ENCODE results near the gene KLK3. TPM values are rescaled to one million over a fixed set of nuclear protein-coding genes. Genes with fewer than 3 reads are reported as not detected.
A peak's percentile ranks its signal among the peaks of the same experiment; 100 is the strongest.

KLK3 gene
- total and polyA plus RNA-seq, 8 donors, result not detected

DNA sequence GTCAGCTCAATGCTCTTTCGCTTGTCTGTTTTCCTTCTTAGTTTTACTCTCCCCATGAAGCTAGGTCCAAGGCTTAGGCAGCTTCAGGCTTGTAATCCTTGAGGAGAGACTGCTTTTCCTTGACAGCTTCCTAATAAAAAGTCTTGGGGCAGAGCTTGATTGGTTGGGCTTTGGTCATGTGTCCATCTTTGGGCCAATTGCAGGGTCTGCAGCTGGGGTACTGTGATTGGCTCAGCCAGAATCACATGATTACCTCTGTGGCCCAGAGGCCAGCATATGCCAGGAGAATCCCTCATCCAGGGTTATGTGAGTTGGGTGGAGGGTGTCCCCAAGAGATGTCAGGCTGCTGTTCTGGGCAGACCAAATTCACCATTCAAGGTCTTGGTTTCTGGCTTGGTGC lies 39.3 kb upstream of the KLK3 start:
- no peaks in the 10 kb centered on the region for H3K36me3 ChIP-seq
- TF ChIP-seq, protein P1, sequence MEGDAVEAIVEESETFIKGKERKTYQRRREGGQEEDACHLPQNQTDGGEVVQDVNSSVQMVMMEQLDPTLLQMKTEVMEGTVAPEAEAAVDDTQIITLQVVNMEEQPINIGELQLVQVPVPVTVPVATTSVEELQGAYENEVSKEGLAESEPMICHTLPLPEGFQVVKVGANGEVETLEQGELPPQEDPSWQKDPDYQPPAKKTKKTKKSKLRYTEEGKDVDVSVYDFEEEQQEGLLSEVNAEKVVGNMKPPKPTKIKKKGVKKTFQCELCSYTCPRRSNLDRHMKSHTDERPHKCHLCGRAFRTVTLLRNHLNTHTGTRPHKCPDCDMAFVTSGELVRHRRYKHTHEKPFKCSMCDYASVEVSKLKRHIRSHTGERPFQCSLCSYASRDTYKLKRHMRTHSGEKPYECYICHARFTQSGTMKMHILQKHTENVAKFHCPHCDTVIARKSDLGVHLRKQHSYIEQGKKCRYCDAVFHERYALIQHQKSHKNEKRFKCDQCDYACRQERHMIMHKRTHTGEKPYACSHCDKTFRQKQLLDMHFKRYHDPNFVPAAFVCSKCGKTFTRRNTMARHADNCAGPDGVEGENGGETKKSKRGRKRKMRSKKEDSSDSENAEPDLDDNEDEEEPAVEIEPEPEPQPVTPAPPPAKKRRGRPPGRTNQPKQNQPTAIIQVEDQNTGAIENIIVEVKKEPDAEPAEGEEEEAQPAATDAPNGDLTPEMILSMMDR (IDR thresholded peaks at IDR 0.05), result no peak
- H3K27ac ChIP-seq, result no peak overlapping the region
- intact Hi-C loops (cut with DNase I), result no loop called here
- DNase-seq (no peak), ATAC-seq (no peak)
- H3K4me3 ChIP-seq, result no peak overlapping the region
- peaks cover 16 to 81% of the 10 kb centered on the region in 2 donors for H3K27me3 ChIP-seq
- peaks cover 0 to 4% of the 10 kb centered on the region in 2 donors for H3K4me1 ChIP-seq
- H3K9me3 ChIP-seq, result peaks cover 0 to 3% of the 10 kb centered on the region in 2 donors

DNA sequence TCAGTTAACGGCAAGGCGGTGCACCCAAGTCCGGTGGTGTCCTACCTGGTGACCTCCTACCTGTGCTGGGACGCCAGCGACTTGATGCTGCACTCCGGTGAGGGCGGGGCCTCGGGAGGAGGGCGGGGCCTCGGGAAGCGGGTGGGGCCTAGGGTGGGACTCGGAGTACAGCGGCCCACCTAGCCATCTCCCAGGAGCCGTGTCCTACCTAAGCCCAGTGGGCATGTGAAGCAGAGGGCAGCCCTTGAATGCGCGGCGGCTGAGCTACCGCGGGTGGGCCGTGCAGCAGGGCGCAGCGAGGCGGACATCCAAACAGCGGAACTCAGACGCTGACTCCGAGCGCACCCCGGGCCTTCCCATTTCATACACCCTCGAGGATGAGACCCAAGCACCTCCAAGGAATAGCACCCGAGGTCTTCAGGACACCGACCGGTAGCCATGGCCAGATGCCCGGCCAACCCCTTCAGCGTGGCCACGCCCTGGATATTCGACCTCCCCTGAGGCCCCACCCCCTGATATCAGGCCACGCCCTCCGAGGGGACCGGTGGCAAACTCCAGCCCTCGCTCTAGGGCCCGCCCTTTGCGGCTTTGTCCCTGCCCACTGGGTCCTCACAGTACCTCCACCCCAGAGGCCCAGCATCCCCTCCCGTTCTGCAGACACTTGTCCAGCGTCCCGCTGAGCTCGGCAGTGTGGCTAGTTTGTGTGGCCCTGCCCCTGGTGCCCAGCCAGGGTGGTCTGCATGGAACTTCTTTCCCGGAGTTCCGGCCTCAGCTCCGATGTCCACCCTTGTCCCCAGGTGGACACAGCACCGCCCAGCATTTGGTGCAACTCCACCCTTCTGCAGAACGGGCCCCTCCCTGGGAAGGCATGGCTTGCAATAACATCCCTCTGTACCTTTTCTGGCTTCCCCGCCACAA lies 36.5 kb upstream of the KLK3 start:
- Histone ChIP-seq H3K27me3 (peaks cover 16 to 98% of the 10 kb centered on the region in 2 donors), H3K27ac (no peak overlapping the region), H3K36me3 (no peaks in the 10 kb centered on the region), H3K4me3 (peak overlapping the region; percentile 7 to 21), H3K9me3 (peaks cover 0 to 3% of the 10 kb centered on the region in 2 donors), H3K4me1 (peaks cover 0 to 4% of the 10 kb centered on the region in 2 donors)
- TF ChIP-seq, protein P1 (IDR thresholded peaks at IDR 0.05), result no peak
- intact Hi-C loops (cut with DNase I), result no loop called here
- peak; percentile 71 for ATAC-seq
- DNase-seq, result peak in 1 of 4 donors; percentile 83

DNA sequence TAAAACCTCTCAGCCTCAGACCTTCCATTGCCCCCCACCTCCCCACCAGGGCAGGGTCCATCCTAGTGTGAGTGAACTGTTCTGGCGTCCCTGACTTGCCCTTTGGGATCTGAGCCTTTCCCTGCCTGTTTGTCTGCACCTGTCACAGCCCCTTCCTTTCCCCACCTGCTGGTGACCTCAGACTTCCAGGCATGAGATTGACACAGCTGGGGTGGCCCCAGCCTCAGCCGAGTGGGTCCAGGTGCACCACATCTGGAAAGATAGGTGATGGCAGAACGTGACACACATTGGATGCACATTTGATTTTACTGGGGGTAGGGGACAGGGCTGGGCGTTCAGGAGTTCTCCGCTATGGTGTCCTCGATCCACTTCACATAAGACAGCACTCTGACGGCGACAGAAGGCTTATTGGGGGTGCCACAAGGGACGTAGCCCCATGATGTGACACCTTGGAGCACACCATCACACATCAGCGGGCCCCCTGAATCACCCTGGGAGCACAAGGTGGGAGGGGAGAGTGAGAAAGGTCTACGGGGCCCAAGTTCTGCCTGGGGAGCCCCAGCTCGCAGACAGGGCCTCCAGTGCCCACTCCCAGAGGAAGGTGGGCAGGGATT lies 35.7 kb upstream of the KLK3 start:
- no peak for DNase-seq
- TF ChIP-seq, protein P1 (IDR thresholded peaks at IDR 0.05), result no peak
- intact Hi-C loops (cut with DNase I), result no loop called here
- H3K4me1 ChIP-seq, result peaks cover 0 to 4% of the 10 kb centered on the region in 2 donors
- ATAC-seq, result no peak
- peaks cover 0 to 3% of the 10 kb centered on the region in 2 donors for H3K9me3 ChIP-seq
- no peak overlapping the region for H3K4me3 ChIP-seq
- no peak overlapping the region for H3K27ac ChIP-seq
- no peaks in the 10 kb centered on the region for H3K36me3 ChIP-seq
- peaks cover 16 to 98% of the 10 kb centered on the region in 2 donors for H3K27me3 ChIP-seq

DNA sequence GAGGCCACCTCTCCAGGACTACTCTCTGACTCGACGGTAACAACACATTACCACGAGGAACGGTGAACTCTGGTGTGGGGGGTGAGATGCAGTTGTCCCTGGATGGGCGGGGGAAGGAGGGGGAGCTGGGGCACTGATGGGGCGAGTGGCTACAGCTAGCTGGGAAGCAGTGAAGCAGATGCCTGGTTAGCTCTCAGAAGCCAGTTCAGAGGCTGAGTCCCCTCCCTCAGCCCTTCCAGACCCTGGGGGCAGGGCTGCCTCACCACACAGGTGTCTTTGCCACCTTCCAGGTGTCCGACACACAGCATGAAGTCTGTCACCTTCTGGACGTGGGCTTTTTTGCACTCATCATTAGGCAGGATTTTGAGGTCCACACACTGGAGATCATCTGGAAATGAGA lies 35.1 kb upstream of the KLK3 start:
- Histone ChIP-seq H3K9me3 (peaks cover 0 to 3% of the 10 kb centered on the region in 2 donors), H3K4me3 (no peak overlapping the region), H3K4me1 (peaks cover 0 to 4% of the 10 kb centered on the region in 2 donors), H3K36me3 (no peaks in the 10 kb centered on the region), H3K27ac (no peak overlapping the region), H3K27me3 (peaks cover 16 to 98% of the 10 kb centered on the region in 2 donors)
- ATAC-seq (no peak), DNase-seq (no peak)
- intact Hi-C loops (cut with DNase I), result no loop called here
- TF ChIP-seq, protein P1 (IDR thresholded peaks at IDR 0.05), result no peak

DNA sequence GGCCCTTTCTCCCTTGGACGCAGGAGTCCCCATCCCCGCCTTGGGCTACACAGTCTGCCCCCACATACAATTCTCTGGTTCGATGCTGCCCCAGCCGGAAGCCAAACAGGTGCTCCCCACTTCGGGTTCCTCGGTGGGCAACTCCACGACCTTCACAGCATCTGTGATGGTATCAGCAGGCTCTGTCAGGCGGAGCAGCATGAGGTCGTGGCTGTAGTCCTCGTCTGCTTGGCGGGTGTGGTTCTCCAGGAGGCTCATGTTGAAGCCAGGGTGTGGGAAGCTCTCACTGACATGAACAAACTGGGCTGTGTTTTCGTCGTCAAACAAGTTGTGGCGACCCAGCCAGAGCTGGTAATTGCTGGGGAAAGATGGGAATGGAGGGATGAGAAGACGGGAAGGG lies 34.6 kb upstream of the KLK3 start:
- H3K27ac ChIP-seq, result no peak overlapping the region
- peaks cover 0 to 4% of the 10 kb centered on the region in 2 donors for H3K4me1 ChIP-seq
- H3K36me3 ChIP-seq, result no peaks in the 10 kb centered on the region
- ATAC-seq (no peak), DNase-seq (no peak)
- H3K9me3 ChIP-seq, result peaks cover 0 to 3% of the 10 kb centered on the region in 2 donors
- intact Hi-C loops (cut with DNase I), result no loop called here
- no peak overlapping the region for H3K4me3 ChIP-seq
- H3K27me3 ChIP-seq, result peaks cover 16 to 98% of the 10 kb centered on the region in 2 donors
- TF ChIP-seq, protein P1 (IDR thresholded peaks at IDR 0.05), result no peak
